ENCODE results near the gene ATRNL1. TPM values are rescaled to one million over a fixed set of nuclear protein-coding genes. Genes with fewer than 3 reads are reported as not detected.

ATRNL1 gene
- total and polyA plus RNA-seq, 2 of the 8 experiments (the other 6 are each of a cell fraction or from before 2014, with no cell fraction given) = 5.1 to 17.6 TPM

- no peaks in the 10 kb centered on the region for H3K27me3 ChIP-seq (replicated peaks in 1 of 4; ENCODE audit: control insufficient read depth in 3 of 4, extremely low read depth in 1 of 4, insufficient read depth in 3 of 4, low read length in 3 of 4)
- no peak overlapping the region for H2BK20ac ChIP-seq (ENCODE audit: low read length)
- H4K5ac ChIP-seq (ENCODE audit: insufficient read length, low read depth, low read length) = no peak overlapping the region
- no peak overlapping the region for H3K4me2 ChIP-seq (ENCODE audit: insufficient read depth in 1 of 2, low read depth in 2 of 2, low read length in 2 of 2)
- H3K79me1 ChIP-seq (ENCODE audit: low read depth, low read length) = no peaks in the 10 kb centered on the region
- no peaks in the 10 kb centered on the region for H3K79me2 ChIP-seq (ENCODE audit: control insufficient read depth in 1 of 2, insufficient read depth in 2 of 2, low read length in 2 of 2)
- CTCF ChIA-PET (ENCODE audit: partially characterized antibody) = no interaction called here
- H2AFZ ChIP-seq (ENCODE audit: low read length) = no peak overlapping the region
- no peak overlapping the region for H3K18ac ChIP-seq (ENCODE audit: extremely low read depth, low read length)
- no peaks in the 10 kb centered on the region; a peak in 1 of 7 replicates for H3K4me1 ChIP-seq (replicated peaks in 1 of 4; ENCODE audit: control insufficient read depth in 3 of 4, insufficient read depth in 4 of 4, low read length in 3 of 4)
- H3K4me3 ChIP-seq (ENCODE audit: extremely low read depth in 1 of 4, insufficient read depth in 2 of 4, low read depth in 3 of 4, low read length in 4 of 4) = no peak overlapping the region
- no peaks in the 10 kb centered on the region for H4K20me1 ChIP-seq (replicated peaks in 1 of 2; ENCODE audit: control insufficient read depth in 1 of 2, insufficient read depth in 2 of 2, low read length in 2 of 2)
- FAIRE-seq = no peak
- no peaks in the 10 kb centered on the region for H3K23me2 ChIP-seq (ENCODE audit: low read depth, low read length)
- no peak overlapping the region for H3K23ac ChIP-seq (ENCODE audit: insufficient read length)
- H2BK15ac ChIP-seq (ENCODE audit: low read length) = no peak overlapping the region
- no peak overlapping the region for H2BK12ac ChIP-seq (ENCODE audit: low read depth, low read length)
- no peak for DNase-seq (ENCODE audit: low read depth in 1 of 2, low spot score in 2 of 2)
- no peak overlapping the region for H3K56ac ChIP-seq (replicated peaks; ENCODE audit: insufficient read length, low read depth, low read length)
- no peaks in the 10 kb centered on the region for H3K36me3 ChIP-seq (ENCODE audit: control insufficient read depth in 2 of 4, insufficient read depth in 4 of 4, low read length in 3 of 4)
- H4K91ac ChIP-seq (replicated peaks; ENCODE audit: insufficient read length, low read length) = no peak overlapping the region
- H2BK120ac ChIP-seq (replicated peaks; ENCODE audit: low read depth, low read length) = no peak overlapping the region
- H2BK5ac ChIP-seq (ENCODE audit: low read depth, low read length) = no peak overlapping the region
- no peaks in the 10 kb centered on the region for H3K9me3 ChIP-seq (ENCODE audit: insufficient read depth in 2 of 2, low read depth in 1 of 2, low read length in 1 of 2)
- H4K8ac ChIP-seq (ENCODE audit: extremely low read depth, insufficient read depth, low read length) = no peak overlapping the region
- no peak overlapping the region for H3K27ac ChIP-seq (ENCODE audit: low read depth, low read length)
- H3K9ac ChIP-seq (replicated peaks in 1 of 4; ENCODE audit: extremely low read depth in 1 of 4, low read depth in 3 of 4, low read length in 3 of 4) = no peak overlapping the region
- no peak overlapping the region for H3K14ac ChIP-seq (ENCODE audit: insufficient read length)
- WGBS, 2 experiments (ENCODE audit: extremely low coverage in 1 of 2, insufficient coverage in 1 of 2, insufficient read length in 1 of 2, insufficient replicate concordance in 2 of 2, low coverage in 1 of 2, low lambda C conversion rate in 2 of 2, missing lambda C conversion rate in 1 of 2) = 91% methylated on average over 2 of the region's 2 CpGs; no CpG with 5 or more reads in 1 of the 2 experiments
- POLR2A ChIA-PET (ENCODE audit: partially characterized antibody) = no interaction called here
- no peak overlapping the region for H3K4ac ChIP-seq (replicated peaks; ENCODE audit: insufficient read length, low read depth, low read length)
- no peak overlapping the region for H2AK5ac ChIP-seq (ENCODE audit: low read depth, low read length)
- TF ChIP-seq KDM5A (IDR thresholded peaks at IDR 0.05; ENCODE audit: low read length) (no peak), GTF2F1 (IDR thresholded peaks at IDR 0.05; ENCODE audit: borderline replicate concordance, low read depth, low read length) (no peak), RAD21 (IDR thresholded peaks at IDR 0.05 in 1 of 2, conservative IDR thresholded peaks at IDR 0.05 in 1 of 2; ENCODE audit: low read depth in 2 of 2, low read length in 2 of 2) (no peak), RNF2 (IDR thresholded peaks at IDR 0.05; ENCODE audit: borderline replicate concordance, low read depth, low read length, missing control alignments, poor library complexity, severe bottlenecking) (no peak), SRF (IDR thresholded peaks at IDR 0.05; ENCODE audit: low read depth, low read length) (no peak), ATF3 (IDR thresholded peaks at IDR 0.05; ENCODE audit: insufficient read depth, low read depth, low read length) (no peak), CHD2 (IDR thresholded peaks at IDR 0.05; ENCODE audit: low read length) (no peak), USF2 (IDR thresholded peaks at IDR 0.05; ENCODE audit: low read length) (no peak), ATF2 (IDR thresholded peaks at IDR 0.05; ENCODE audit: low read length) (no peak), EP300 (IDR thresholded peaks at IDR 0.05; ENCODE audit: borderline replicate concordance in 1 of 2, low read depth in 2 of 2, low read length in 2 of 2) (no peak)
These were observed 838.9 kb downstream of the ATRNL1 start for GRCh38 chr10:115932099-115932498.

Measured in H1 (cell line).